HG03520 (cell line): ENCODE data around the gene HECTD2.

ENCODE experiments used
- ATAC-seq: cut with Tn5 transposase; IDR thresholded peaks from one replicate; pipeline ENCODE4 v1.9.1; 2021; ENCODE audit warnings: mild to moderate bottlenecking, moderate library complexity; ENCODE audit not compliant: unreplicated experiment

The HECTD2 gene

GRCh38 chr10:91465261-91465660 lies 55.1 kb downstream of the HECTD2 start:
- ATAC-seq, result no peak

- ATAC-seq, result no peak
These were observed 57.0 kb downstream of the HECTD2 start for GRCh38 chr10:91467114-91467513.

- ATAC-seq, result no peak
These were observed 61.5 kb downstream of the HECTD2 start for GRCh38 chr10:91471602-91472001.

- no peak for ATAC-seq
These were observed 62.8 kb downstream of the HECTD2 start for GRCh38 chr10:91472911-91473310.

DNA sequence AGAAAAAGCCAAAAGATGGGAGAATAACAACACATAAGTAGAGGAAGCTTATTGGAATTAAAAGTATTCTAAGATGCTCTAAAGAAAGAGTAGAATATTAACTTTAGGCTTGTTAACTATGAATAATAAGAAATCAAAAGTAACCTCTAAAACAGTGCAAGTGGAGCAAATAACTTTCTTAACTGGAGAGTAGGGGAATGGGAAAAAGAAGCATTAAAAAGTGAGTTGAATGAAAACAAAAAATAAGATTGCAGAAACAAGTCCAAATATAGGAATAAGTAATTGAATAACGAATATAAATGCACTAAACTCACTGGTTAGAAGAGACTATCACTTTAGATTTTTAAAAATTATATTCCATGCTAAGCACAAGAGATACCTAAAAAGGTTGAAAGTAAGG lies 63.9 kb downstream of the HECTD2 start:
- no peak for ATAC-seq

GRCh38 chr10:91477236-91477635 lies 67.1 kb downstream of the HECTD2 start:
- no peak for ATAC-seq

DNA sequence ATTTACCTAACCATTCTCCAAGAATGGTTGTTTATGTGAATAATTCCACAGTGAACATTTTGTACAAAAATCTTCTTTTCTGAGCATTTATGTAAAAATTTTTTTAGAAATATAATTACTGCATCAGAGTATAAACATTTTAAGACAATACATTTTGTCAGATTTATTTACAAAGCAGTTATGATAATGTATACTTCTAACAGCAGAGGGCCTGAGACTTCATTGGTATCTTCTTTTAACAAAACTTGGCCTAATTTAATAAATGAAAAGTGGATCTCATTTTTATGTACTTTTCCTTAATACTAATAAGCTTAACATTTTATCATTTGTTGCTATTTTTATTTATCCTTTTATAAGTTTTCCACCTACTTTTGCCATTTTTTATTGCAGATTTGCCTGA lies 69.4 kb downstream of the HECTD2 start:
- ATAC-seq, result no peak

GRCh38 chr10:91487911-91488582 lies 77.9 kb downstream of the HECTD2 start:
- no peak for ATAC-seq

GRCh38 chr10:91493313-91493712 lies 83.2 kb downstream of the HECTD2 start:
- no peak for ATAC-seq

- no peak for ATAC-seq
These were observed 85.3 kb downstream of the HECTD2 start for GRCh38 chr10:91495402-91495801.

DNA sequence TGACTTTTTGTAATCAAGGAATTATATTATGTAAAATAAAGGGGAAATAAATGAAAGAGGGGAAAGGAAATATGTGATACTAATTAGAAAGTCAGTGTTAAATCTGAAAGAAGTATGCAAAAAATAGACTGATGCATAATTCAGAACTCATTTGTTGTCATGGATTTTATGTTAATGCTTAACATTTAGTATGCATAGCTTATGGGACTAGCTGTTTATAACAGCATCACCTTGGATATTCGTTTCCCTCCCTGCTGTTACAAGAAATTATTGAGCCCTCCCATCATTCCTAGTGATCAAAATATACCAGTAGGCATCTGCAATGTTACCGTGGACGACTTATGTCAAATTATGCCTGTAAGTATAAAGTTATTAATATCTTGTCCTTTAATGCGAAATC lies 85.9 kb downstream of the HECTD2 start:
- no peak for ATAC-seq

DNA sequence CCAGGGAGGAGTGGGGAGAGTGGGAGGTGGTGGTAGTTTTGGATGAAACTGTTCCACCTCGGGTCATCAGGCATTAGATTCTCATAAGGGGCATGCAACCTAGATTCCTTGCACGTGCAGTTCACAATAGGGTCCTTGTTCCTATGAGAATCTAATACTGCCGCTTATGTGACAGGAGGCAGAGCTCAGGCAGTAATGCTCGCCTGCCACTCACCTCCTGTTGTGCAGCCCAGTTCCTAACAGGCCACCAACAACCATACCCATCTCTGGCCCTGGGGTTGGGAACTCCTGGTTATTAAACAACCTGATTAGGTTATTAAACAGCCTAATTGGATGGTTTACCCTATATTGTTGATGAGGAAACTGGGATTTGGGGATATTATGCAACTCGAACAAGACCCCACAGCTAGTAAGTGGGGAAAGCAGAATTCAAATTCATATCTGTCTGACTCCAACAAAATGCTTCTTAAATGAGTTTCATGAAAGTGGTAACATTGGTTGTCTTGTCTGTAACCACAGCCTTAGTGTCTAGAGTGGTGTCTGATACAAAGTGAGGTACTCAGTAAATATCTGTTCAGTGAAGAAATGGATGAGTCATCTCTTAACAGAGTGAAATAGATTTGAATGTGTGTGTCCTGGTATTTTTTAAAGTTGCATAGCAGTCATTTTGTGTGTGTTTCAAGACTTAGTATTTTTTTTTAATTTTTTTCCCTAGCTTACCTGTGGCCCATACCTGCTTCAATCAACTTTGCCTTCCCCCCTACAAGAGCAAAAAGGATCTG lies 101.6 kb downstream of the HECTD2 start:
- ATAC-seq, result no peak

DNA sequence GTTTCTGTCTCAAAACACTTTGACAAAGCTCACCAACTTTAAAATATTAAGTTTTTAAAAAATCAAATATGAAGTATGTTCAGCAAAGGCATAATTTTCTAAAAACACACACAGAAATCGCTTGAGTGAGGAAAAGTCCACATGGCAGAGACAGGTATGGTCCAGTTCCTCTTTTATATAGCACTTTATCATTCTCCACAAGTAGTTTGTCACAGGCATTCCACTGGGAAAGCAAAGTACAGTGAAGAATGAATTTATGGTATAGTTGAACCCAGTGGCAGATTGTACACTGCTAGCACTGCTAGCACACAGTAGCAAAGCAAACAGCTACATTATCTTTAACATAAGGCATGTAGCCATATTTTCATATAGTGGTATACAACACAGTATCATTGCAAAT lies 102.3 kb downstream of the HECTD2 start:
- ATAC-seq, result no peak

- ATAC-seq, result no peak
These were observed 103.7 kb downstream of the HECTD2 start for GRCh38 chr10:91513598-91514424.

GRCh38 chr10:91514787-91515186 lies 104.6 kb downstream of the HECTD2 start:
- no peak for ATAC-seq

DNA sequence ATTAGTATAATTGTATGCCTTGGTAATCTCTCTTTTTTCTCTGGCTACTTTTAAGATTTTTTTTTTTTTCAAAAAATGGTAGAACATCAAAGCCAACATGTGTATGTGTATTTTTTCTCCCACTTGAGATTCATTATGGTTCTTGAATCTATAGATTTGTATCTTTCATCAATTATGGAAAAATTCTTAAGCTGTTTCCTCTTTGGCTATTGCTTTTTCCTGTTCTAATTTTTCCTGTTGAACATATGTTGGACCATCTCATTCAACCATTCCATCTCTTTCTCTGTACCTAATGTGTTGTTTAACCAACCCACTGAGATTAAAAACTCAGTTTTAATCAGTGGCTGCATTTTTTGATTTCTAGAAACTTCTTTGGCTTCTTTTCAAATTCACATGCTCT lies 107.2 kb downstream of the HECTD2 start:
- ATAC-seq, result no peak

- no peak for ATAC-seq
These were observed 109.9 kb downstream of the HECTD2 start for GRCh38 chr10:91519899-91520514.

- no peak for ATAC-seq
These were observed 110.5 kb downstream of the HECTD2 start for GRCh38 chr10:91520661-91521060.

DNA sequence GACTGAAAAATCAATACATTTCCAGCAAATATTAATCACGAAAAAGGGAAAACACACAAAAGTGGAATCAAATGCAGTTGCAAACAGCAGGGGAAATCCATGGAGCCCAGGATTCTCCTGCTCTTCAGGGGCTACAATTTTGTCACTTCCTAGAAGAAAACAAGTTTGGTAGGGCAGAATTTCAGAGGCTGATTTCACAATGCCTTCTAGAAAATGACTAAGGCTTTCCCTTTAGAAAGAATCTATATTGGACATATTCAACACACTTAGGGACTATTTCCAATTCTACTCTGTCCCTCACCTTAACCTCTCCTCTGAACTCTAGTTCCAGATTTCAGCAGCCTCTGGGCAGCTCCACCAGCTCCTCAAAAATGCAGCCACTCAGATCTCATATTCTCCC lies 111.3 kb downstream of the HECTD2 start:
- no peak for ATAC-seq

- ATAC-seq, result no peak
These were observed 116.0 kb downstream of the HECTD2 start for GRCh38 chr10:91525896-91526712.
